GM18858 (cell line): ENCODE data around the gene CPD.

Experiments
- ATAC-seq: cut with Tn5 transposase; IDR thresholded peaks from one replicate; pipeline ENCODE4 v1.9.1; 2021; ENCODE audit not compliant: unreplicated experiment

CPD gene

DNA sequence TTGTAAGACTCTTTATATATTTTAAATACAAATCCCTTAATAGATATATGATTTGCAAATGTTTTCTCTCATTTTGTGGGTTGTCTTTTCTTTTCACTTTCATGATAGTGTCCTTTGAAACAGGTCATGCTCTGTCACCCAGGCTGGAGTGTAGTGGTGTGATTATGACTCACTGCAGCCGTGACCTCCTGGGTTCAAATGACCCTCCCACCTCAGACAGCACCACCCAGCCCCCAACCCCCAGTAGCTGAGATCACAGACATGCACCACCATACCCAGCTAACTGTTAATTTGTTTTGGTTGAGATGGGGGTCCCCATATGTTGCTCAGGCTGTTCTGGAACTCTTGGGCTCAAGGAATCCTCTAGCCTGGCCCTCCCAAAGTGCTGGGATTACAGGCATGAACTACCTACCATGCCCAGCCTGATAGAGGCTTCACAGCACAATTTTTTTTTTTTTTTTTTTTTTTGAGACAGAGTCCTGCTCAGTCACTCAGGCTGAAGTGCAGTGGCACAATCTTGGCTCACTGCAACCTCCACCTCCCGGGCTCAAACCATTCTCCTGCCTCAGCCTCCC, 26.4 kb upstream of the CPD start:
- ATAC-seq: no peak

GRCh38 chr17:30354701-30355100, 24.0 kb upstream of the CPD start:
- no peak for ATAC-seq

- ATAC-seq: no peak
Observed at GRCh38 chr17:30357476-30357875, 21.3 kb upstream of the CPD start.

DNA sequence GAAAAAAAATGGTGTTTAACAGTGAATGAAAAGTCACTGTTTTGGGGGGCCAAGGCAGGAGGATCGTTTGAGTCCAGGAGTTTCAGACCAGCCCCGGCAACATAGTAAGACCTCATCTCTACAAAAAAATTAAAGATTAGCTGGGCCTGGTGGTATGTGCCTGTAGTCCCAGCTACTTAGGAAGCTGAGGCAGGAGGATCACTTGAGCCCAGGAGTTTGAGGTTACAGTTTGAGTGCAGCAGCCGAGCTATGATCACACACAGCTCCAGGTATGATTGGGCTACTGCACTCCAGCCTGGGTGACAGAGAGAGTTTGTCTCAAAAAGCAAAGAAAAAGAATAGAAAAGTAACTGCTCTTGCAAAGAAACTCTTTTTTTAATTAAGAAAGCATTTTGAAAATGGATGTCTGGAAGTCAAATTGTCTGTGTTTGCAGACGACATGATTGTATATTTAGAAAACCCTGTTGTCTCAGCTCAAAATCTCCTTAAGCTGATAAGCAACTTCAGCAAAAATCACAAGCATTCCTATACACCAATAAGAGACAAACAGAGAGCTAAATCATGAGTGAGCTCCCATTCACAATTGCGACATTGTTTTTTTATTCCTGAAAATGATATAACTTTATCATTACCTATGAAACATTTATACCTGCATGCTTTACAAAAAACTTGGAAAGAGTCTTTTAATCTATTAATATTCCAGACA, 20.5 kb upstream of the CPD start:
- no peak for ATAC-seq

GRCh38 chr17:30360086-30360808, 18.5 kb upstream of the CPD start:
- no peak for ATAC-seq

- no peak for ATAC-seq
Observed at GRCh38 chr17:30361766-30362279, 16.9 kb upstream of the CPD start.

DNA sequence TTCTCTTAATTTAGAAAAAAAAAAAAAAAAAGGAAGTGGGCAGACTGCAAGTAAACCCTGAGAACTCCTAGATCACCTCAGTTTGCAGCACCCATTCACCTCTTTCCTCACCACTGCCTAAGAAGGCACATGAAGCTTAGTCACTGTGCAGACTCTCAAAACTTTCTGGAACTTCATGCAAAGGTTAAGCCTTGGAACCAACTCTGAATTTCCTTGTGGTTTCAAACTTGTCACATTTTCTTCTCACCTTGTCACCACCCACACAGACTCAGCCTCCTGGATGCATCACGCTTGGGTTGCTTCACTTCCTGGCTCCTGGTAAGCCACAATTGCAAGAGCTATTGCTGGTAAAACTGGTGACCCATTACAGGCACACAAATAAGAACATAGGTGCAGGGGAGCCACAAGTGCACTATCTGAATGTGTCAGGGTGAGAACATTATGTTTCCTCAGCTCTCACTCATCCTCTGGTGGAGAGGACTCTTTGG, 15.0 kb upstream of the CPD start:
- ATAC-seq: peak; percentile 77

DNA sequence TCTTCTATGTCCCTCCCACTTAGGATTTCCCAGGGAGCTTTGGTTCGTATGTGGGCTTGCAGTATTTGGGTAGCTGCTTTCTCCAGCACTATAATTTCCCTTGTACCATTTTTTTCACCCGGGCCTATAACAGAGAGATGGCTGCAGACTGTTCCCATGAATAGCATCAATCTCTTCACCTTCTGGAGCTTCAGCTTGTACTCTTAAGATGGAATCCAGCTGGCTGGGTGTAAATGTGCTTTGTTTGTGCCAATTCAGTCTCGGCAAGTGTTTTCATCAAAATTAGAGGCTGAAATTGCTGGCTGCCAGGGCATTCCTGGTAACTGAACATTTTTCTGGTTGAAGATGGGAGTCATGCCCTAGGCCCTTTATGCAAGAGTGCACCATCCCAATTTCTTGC, 12.2 kb upstream of the CPD start:
- ATAC-seq: no peak

- ATAC-seq: no peak
Observed at GRCh38 chr17:30368912-30369720, 9.6 kb upstream of the CPD start.

- ATAC-seq: no peak
Observed at GRCh38 chr17:30369995-30370394, 8.7 kb upstream of the CPD start.

- ATAC-seq: no peak
Observed at GRCh38 chr17:30372755-30373154, 6.0 kb upstream of the CPD start.

GRCh38 chr17:30375661-30376060, 3.1 kb upstream of the CPD start:
- ATAC-seq: no peak

- ATAC-seq: no peak
Observed at GRCh38 chr17:30376621-30377452, 1.9 kb upstream of the CPD start.

- ATAC-seq: no peak
Observed at GRCh38 chr17:30377574-30378240, 1.0 kb upstream of the CPD start.

DNA sequence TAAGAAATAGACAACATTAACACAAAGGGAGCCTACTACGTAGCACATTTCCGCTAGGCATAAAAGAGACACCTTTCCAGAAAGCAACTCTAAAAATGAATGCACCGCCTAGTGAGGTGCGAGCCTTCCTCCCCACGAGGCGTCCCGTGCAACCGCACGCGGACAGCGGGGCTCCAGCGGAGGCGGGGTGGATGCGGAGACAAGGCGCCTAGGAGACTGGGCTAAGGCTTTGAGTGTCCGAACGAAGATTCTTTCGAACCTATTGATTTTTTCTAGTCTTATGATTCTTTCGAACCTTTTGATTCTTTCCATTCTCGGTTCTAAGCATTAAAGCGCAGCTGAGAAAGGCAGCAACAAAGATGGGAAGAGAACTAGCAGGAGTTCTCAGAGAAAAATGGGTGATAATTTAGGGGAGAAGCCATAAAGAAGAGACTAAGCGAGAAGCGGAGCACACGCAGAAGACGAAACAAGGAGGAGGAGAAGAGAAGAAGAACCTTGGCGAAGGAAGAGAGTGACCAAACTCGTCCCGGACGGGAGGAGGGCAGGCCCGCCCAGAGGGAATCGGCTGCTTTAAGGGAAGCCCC, 394 bp upstream of the CPD start:
- no peak for ATAC-seq

DNA sequence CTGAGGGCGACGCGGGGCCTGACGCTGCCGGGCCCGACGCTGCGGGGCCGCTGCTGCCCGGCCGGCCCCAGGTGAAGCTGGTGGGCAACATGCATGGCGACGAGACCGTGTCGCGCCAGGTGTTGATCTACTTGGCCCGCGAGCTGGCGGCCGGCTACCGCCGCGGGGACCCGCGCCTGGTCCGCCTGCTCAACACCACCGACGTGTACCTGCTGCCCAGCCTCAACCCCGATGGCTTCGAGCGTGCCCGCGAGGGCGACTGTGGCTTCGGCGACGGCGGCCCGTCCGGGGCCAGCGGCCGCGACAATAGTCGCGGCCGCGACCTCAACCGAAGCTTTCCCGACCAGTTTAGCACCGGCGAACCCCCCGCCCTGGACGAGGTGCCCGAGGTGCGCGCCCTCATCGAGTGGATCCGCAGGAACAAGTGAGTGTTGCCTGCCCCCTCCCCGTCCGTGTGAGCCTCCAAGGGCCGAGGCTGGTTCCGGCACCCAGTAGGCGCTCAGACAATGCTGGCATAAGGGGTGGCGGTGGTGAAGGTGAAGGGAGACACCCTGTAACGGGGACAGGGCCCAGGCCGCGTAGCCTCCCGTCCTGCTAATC, 676 bp downstream of the CPD start:
- ATAC-seq: peak; percentile 6

DNA sequence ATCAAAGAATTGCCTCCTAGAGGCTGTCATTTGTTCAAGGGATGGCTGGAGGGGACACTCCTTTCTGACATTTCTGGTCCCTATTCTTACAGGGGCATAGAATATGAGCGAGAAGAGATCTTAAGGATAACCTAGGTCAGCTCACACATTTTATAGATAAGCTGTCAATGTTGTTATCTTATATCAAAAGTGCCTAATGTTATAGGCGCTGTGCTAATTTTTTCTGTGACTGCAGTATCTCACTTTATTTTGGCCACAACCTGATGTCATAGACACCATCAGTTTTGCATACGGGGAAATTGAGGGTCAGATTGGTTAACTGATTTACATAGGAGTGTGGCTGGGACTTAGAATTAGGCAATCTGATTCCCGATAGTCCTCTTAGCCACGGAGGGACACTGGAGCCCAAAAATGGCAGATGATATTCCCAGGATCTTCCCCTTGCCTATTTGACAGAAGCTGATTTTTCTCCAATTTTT, 1.2 kb downstream of the CPD start:
- no peak for ATAC-seq

- ATAC-seq: no peak
Observed at GRCh38 chr17:30380643-30381339, 2.1 kb downstream of the CPD start.
